Endothelial cell (in vitro differentiated cells): ENCODE results near the gene NOL9. TPM values are rescaled to one million over a fixed set of nuclear protein-coding genes. Genes with fewer than 3 reads are reported as not detected.

ENCODE experiments used
- DNase-seq: peaks from one replicate; pipeline ENCODE4 v3.0.0; 2021; ENCODE audit warnings: low spot score
- H3K27ac Mint-ChIP-seq: one replicate; pipeline ENCODE4 v1.8.0; 2021; ENCODE audit warnings: mixed read lengths, inconsistent platforms; ENCODE audit not compliant: unreplicated experiment
- H3K27me3 Mint-ChIP-seq: one replicate; pipeline ENCODE4 v1.8.0; 2021; ENCODE audit warnings: mild to moderate bottlenecking, moderate library complexity, mixed read lengths, inconsistent platforms; ENCODE audit not compliant: unreplicated experiment
- H3K36me3 Mint-ChIP-seq: one replicate; pipeline ENCODE4 v1.8.0; 2021; ENCODE audit warnings: mild to moderate bottlenecking, low read depth, mixed read lengths, inconsistent platforms; ENCODE audit not compliant: unreplicated experiment
- H3K4me1 Mint-ChIP-seq: one replicate; pipeline ENCODE4 v1.8.0; 2021; ENCODE audit warnings: mild to moderate bottlenecking, mixed read lengths, inconsistent platforms; ENCODE audit not compliant: unreplicated experiment
- H3K4me3 Mint-ChIP-seq: one replicate; pipeline ENCODE4 v1.8.0; 2021; ENCODE audit warnings: mild to moderate bottlenecking, mixed read lengths, inconsistent platforms; ENCODE audit not compliant: unreplicated experiment
- H3K9me3 Mint-ChIP-seq: one replicate; pipeline ENCODE4 v1.8.0; 2021; ENCODE audit warnings: mixed read lengths, inconsistent platforms; ENCODE audit not compliant: unreplicated experiment
- CTCF ChIP-seq: fragments of 200-600 bp; sonication (generic); IDR thresholded peaks from one replicate; pipeline ENCODE4 v1.5.0; 2021; ENCODE audit warnings: antibody characterized with exemption; ENCODE audit not compliant: unreplicated experiment
- total RNA-seq: library from RNA; stranded (reverse); fragmentation: NEBNext Ultra II Directional; extraction: Animal tissue kit (Norgen Biotek cat#: 25700); gene quantifications from one replicate; pipeline ENCODE4 v1.2.1, GENCODE V29; 2021; ENCODE audit not compliant: unreplicated experiment

NOL9 gene
- total RNA-seq, 1 donor from 2014 or later, result 26.9 TPM

GRCh38 chr1:6581561-6582305 lies 27.4 kb upstream of the NOL9 start:
- Mint-ChIP-seq H3K9me3 (no peaks in the 10 kb centered on the region), H3K4me1 (peaks cover 15% of the 10 kb centered on the region), H3K4me3 (no peak overlapping the region), H3K36me3 (peaks cover 7% of the 10 kb centered on the region), H3K27ac (no peak overlapping the region), H3K27me3 (peaks cover 9% of the 10 kb centered on the region)
- no peak for DNase-seq
- no peak for TF ChIP-seq CTCF

GRCh38 chr1:6580593-6581409 lies 26.5 kb upstream of the NOL9 start:
- Mint-ChIP-seq H3K27me3 (peaks cover 9% of the 10 kb centered on the region), H3K9me3 (no peaks in the 10 kb centered on the region), H3K4me1 (peaks cover 15% of the 10 kb centered on the region), H3K4me3 (peak overlapping the region; percentile 97), H3K36me3 (peaks cover 7% of the 10 kb centered on the region), H3K27ac (peak overlapping the region; percentile 84)
- no peak for TF ChIP-seq CTCF
- peak; percentile 27 for DNase-seq

GRCh38 chr1:6580119-6580592 lies 25.8 kb upstream of the NOL9 start:
- DNase-seq, result no peak
- Mint-ChIP-seq H3K4me3 (peak overlapping the region; percentile 97), H3K9me3 (no peaks in the 10 kb centered on the region), H3K27me3 (peaks cover 9% of the 10 kb centered on the region), H3K27ac (peak overlapping the region; percentile 94), H3K36me3 (peaks cover 7% of the 10 kb centered on the region), H3K4me1 (peaks cover 15% of the 10 kb centered on the region)
- TF ChIP-seq CTCF, result no peak

GRCh38 chr1:6579374-6580118 lies 25.2 kb upstream of the NOL9 start, which contains the start of gene ZBTB48:
Gene ZBTB48 (plus strand): TSS chr1:6579994. CDS start chr1:6580610, 616 bp downstream.
- Mint-ChIP-seq H3K27me3 (peaks cover 9% of the 10 kb centered on the region), H3K9me3 (no peaks in the 10 kb centered on the region), H3K36me3 (peaks cover 1% of the 10 kb centered on the region), H3K4me1 (peaks cover 12% of the 10 kb centered on the region), H3K27ac (peak within 1 kb of the TSS; percentile 94), H3K4me3 (peak within 1 kb of the TSS; percentile 97)
- TF ChIP-seq CTCF, result no peak
- peak; percentile 97 for DNase-seq
